H1 (cell line): ENCODE measurements around the gene IRF7.

Experiments
- CBX5 ChIP-seq: fragments of 300-800, 300-1000 bp; sonication (generic); IDR thresholded peaks from 2 replicates; pipeline ENCODE4 v1.7.1; 2016; ENCODE audit warnings: antibody characterized with exemption, low read length, low read depth
- CTCF ChIP-seq, 3 experiments: IDR thresholded peaks; 1 replicate in 2 of 3; 2 replicates in 1 of 3; pipeline versions ENCODE4 v1.5.1 to v1.6.1; 2011; ENCODE audit warnings: low read length in 3 of 3, mild to moderate bottlenecking in 3 of 3, inconsistent platforms in 2 of 3, low read depth in 1 of 3, moderate library complexity in 1 of 3; ENCODE audit not compliant: insufficient read depth in 1 of 3; ENCODE audit errors: control extremely low read depth in 1 of 3
- EP300 ChIP-seq, 2 experiments: IDR thresholded peaks; 1 replicate in 1 of 2; 2 replicates in 1 of 2; pipeline ENCODE4 v1.6.1; 2011 to 2012; ENCODE audit warnings: low read depth in 2 of 2, low read length in 2 of 2, mild to moderate bottlenecking in 2 of 2, borderline replicate concordance in 1 of 2, inconsistent platforms in 1 of 2, moderate library complexity in 1 of 2
- EZH2 ChIP-seq: fragments of 200-600 bp; sonication (generic); IDR thresholded peaks from 2 replicates; pipeline ENCODE4 v1.7.1; 2012; ENCODE audit warnings: low read depth, mild to moderate bottlenecking, moderate library complexity, low read length, inconsistent platforms; ENCODE audit not compliant: severe bottlenecking
- NANOG ChIP-seq: IDR thresholded peaks from 2 replicates; pipeline ENCODE4 v1.6.1; 2011; ENCODE audit warnings: low read length, low read depth, mild to moderate bottlenecking, inconsistent platforms; ENCODE audit not compliant: insufficient read depth, poor library complexity, severe bottlenecking
- NRF1 ChIP-seq: IDR thresholded peaks from 2 replicates; pipeline ENCODE4 v1.6.1; 2011; ENCODE audit warnings: mild to moderate bottlenecking, low read depth, low read length, improper control_type of control experiment
- POLR2A ChIP-seq, 2 experiments: IDR thresholded peaks; 1 replicate in 1 of 2; 2 replicates in 1 of 2; pipeline ENCODE4 v1.6.1; 2011; ENCODE audit warnings: low read depth in 2 of 2, low read length in 2 of 2, mild to moderate bottlenecking in 2 of 2; ENCODE audit errors: control extremely low read depth in 1 of 2
- RAD21 ChIP-seq, 2 experiments: IDR thresholded peaks in 1 of 2; conservative IDR thresholded peaks in 1 of 2; 2 replicates each; pipeline ENCODE4 v1.6.1; 2011; ENCODE audit warnings: low read depth in 2 of 2, low read length in 2 of 2, improper control_type of control experiment in 1 of 2, inconsistent platforms in 1 of 2, mild to moderate bottlenecking in 1 of 2, moderate library complexity in 1 of 2
- RFX5 ChIP-seq: IDR thresholded peaks from 2 replicates; pipeline ENCODE4 v1.6.1; 2011; ENCODE audit warnings: low read depth, low read length, improper control_type of control experiment, borderline replicate concordance
- RNF2 ChIP-seq: fragments of 200-900, 300-1000 bp; sonication (generic); IDR thresholded peaks from 2 replicates; pipeline ENCODE4 v1.7.1; 2016; ENCODE audit warnings: borderline replicate concordance, low read depth, mild to moderate bottlenecking, antibody characterized with exemption, low read length; ENCODE audit not compliant: poor library complexity, severe bottlenecking; ENCODE audit errors: missing control alignments
- SP4 ChIP-seq: IDR thresholded peaks from 2 replicates; pipeline ENCODE4 v1.6.1; 2012; ENCODE audit warnings: low read length, inconsistent platforms
- SUZ12 ChIP-seq: fragments of 200-600 bp; sonication (generic); IDR thresholded peaks from 2 replicates; pipeline ENCODE4 v1.6.1; 2012; ENCODE audit warnings: mild to moderate bottlenecking, inconsistent platforms, low read length, moderate library complexity, mixed read lengths
- ZNF274 ChIP-seq: IDR thresholded peaks from 2 replicates; pipeline ENCODE4 v1.7.0; 2012; ENCODE audit warnings: low read length, borderline replicate concordance; ENCODE audit errors: extremely low read depth

DNA sequence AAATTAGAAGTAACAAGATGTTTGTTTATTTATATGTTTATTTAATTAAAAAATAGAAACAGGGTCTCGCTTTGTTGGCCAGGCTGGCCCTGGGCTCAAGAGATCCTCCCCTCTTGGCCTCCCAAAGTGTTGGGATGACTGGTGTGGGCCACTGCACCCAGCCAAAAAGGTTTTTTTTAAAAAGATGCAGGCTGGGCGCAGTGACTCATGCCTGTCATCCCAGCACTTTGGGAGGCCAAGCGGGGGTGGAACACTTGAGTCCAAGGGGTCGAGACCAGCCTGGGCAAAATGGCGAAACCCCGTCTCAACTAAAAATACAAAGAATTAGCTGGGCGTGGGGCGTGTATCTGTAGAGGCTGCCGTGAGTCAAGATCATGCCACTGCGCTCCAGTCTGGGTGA, 34.7 kb upstream of the IRF7 start:
- no peak for TF ChIP-seq CTCF (IDR thresholded peaks at IDR 0.05; ENCODE audit: control extremely low read depth in 1 of 3, insufficient read depth in 1 of 3, low read depth in 1 of 3, low read length in 3 of 3)
- TF ChIP-seq RAD21 (IDR thresholded peaks at IDR 0.05 in 1 of 2, conservative IDR thresholded peaks at IDR 0.05 in 1 of 2; ENCODE audit: low read depth in 2 of 2, low read length in 2 of 2) = no peak
- no peak for TF ChIP-seq ZNF274
- no peak for TF ChIP-seq EZH2
- no peak for TF ChIP-seq EP300 (IDR thresholded peaks at IDR 0.05; ENCODE audit: borderline replicate concordance in 1 of 2, low read depth in 2 of 2, low read length in 2 of 2)
- no peak for TF ChIP-seq CBX5
- TF ChIP-seq RFX5 = no peak
- TF ChIP-seq NANOG = no peak
- TF ChIP-seq POLR2A (IDR thresholded peaks at IDR 0.05; ENCODE audit: control extremely low read depth in 1 of 2, low read depth in 2 of 2, low read length in 2 of 2) = no peak
- no peak for TF ChIP-seq RNF2
- TF ChIP-seq NRF1 = no peak
- TF ChIP-seq SUZ12 = no peak
- no peak for TF ChIP-seq SP4
